Activated T-helper 9 cell treated with anti-CD3 and anti-CD28 coated beads, Interleukin-2, amount 50 U/mL, for 16 hours (primary cell): Measurements from ENCODE around the gene NPPB.

ENCODE experiments used
- DNase-seq: peaks from one replicate; pipeline ENCODE4 v3.0.0-alpha.2; 2020; ENCODE audit warnings: low read depth

NPPB gene

GRCh38 chr1:11880911-11881748 is 22.4 kb upstream of the NPPB start:
- DNase-seq = no peak

GRCh38 chr1:11880181-11880575 is 21.4 kb upstream of the NPPB start:
- DNase-seq = no peak

GRCh38 chr1:11879311-11880180 is 20.8 kb upstream of the NPPB start:
- no peak for DNase-seq

GRCh38 chr1:11878891-11879190 is 20.1 kb upstream of the NPPB start:
- DNase-seq = no peak

GRCh38 chr1:11878081-11878890 is 19.5 kb upstream of the NPPB start:
- DNase-seq = no peak

- no peak for DNase-seq
These were observed 18.3 kb upstream of the NPPB start for GRCh38 chr1:11877074-11877473.

DNA sequence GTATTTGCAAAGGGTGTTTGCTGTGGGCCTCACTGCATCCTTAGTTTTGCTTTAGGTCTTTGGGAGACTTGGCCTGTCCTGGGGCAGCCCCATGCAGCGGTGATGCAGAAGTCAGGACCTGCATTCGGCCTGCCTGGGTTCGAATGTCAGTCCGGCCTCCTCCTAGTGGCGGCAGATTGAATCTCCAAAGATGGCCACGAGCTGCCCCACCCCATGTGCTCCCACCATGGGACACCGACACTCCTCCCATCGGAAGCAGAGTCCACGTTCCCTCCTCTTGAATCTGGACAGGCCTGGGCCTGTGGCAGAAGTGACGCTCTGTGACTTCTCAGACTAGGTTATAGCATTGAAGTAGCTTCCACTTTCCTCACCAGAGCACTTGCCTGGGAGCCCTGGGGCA is 16.3 kb upstream of the NPPB start:
- no peak for DNase-seq

DNA sequence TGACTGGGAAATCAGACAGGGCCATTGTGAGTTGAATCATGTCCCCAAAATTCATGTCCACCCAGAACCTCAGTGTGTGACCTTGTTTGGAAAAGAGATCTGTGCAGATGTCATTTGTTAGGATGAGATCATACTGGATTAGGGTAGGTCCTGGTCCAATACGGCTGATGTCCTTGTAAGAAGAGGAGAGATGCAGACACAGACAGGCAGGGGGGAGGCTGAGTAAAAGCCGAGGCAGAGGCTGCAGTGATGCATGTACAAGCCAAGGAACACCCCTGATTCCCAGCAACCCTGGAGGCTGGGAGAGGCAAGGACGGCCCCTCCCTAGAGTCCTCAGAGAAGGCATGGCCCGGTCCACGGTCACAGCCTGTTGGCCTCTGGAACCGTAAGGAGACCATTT is 15.9 kb upstream of the NPPB start:
- DNase-seq = no peak

GRCh38 chr1:11874258-11874562 is 15.5 kb upstream of the NPPB start:
- DNase-seq = no peak

DNA sequence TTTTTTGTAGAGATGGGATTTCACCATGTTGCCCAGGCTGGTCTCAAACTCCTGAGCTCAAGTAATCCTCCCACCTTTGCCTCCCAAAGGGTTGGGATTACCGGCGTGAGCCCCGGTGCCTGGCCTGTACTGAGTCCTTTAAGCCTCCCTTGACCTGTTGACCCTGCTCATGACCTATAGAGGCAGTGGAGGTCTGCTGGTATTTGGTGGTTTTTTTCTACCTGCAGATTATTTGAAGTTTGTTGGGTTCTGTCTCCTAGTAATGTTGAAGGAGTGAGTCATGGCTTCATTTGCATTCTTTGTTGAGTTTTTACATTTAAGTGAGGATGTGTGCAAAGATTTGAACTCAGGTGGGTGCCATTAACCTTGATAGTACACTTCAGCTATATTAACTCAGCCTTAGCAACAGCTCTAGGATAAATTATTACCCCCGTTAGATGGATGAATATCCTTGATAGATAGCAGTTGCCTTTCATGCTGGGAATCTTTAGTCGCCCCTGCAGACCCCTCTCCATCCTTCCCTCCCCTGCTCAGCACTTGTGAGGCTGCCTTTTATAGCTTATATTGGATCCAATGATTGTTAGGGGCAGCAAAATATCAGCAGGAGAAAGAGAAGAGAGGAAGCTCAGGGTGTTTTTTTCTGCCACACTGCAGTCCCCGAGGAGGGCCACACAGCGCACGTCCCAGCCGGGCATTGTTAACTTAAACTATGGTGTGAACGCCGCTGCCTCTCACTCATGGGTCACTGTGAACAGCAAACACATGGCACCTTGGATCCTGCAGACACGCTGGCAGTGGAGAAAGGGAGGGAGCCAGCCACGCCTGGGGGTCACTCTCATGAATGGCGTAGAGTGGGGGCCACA is 14.9 kb upstream of the NPPB start:
- DNase-seq = no peak

DNA sequence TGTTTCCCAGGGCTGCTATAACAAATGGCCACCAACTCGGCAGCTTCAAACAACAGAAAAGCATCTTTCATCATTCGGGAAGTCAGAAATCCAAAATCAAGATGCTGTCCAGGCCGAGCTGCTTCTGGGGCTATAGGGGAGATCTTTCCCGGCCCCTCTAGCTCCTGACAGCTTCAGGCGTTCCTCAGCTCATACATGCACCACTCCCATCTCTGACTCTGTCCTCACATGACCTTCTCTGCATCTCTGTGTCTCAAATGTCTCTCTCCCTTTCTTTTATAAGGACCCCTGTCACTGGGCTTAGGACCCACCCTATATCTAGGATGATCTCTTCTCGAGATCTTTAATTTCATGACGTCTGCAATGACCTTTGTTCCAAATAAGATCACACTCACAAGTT is 13.8 kb upstream of the NPPB start:
- no peak for DNase-seq

- DNase-seq = no peak
These were observed 11.0 kb upstream of the NPPB start for GRCh38 chr1:11869650-11870207.

DNA sequence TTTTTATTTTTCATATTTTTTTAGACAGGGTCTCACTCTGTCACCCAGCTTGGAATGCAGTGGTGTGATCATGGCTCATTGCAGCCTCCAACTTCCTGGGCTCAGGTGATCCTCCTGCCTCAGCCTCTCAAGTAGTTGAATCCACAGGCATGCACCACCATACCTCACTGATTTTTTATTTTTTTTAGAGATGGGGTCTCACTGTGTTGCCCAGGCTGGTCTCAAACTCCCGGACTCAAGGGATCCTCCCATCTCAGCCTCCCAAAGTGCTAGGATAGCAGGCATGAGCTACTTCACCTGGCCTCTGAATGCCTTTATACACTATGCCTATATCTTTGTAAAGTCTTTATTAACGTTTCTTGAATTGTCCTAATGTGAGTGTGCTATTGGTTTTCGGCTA is 10.4 kb upstream of the NPPB start:
- no peak for DNase-seq

- DNase-seq = no peak
These were observed 9.7 kb upstream of the NPPB start for GRCh38 chr1:11868331-11868980.

DNA sequence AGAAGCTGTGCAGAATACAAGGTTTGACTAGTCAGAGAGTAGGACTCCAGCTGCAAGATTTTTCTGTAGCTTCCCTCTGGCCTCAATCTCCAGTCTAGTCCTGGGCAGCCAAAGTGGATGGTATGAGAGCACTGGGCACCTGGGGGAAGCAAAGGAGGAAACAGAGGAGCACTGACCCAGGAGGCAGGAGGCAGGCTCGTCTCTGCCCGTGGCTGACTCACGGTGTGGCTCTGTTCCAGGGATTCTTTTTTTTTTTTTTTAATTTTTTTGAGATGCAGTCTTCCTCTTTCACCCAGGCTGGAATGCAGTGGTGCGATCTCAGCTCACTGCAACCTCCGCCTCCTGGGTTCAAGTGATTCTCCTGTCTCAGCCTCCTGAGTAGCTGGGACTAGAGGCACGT is 4.1 kb upstream of the NPPB start:
- DNase-seq = no peak

DNA sequence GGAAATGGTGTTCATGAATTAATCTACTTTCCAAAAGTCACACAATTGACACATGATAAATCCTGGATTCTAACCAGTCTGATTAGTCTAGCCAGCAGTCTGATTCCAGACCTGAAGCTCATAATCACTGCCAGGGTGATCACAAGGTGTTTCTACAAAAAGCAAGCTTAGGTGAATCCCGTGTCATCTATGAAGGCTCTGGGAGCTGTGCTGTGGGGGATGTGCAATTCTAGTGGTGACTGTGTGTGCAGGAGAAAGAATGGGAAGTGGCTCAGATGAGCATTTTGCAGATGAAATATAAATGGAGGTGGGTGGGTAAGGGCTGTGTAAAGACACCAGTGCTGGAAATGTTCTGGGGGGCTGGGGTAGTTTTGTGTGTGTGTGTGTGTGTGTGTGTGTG is 1.8 kb upstream of the NPPB start:
- no peak for DNase-seq

DNA sequence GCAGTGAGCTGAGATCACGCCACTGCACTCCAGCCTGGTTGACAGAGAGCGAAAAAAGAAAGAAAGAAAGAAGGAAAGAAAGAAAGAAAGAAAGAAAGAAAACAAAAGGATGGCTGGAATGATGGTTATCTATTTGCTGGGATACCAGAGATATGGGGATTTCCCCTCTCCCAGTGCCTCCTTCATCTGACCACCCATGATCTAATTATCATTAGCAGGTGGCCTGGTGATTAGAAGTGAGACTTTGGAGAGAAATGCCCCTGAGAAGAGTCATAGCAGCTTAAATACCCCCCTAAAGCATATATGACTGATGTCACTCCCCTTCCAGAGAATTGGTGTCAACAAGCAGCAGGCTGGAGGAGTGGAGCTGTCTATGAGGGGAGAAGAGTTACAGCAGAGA is 1.3 kb upstream of the NPPB start:
- no peak for DNase-seq

DNA sequence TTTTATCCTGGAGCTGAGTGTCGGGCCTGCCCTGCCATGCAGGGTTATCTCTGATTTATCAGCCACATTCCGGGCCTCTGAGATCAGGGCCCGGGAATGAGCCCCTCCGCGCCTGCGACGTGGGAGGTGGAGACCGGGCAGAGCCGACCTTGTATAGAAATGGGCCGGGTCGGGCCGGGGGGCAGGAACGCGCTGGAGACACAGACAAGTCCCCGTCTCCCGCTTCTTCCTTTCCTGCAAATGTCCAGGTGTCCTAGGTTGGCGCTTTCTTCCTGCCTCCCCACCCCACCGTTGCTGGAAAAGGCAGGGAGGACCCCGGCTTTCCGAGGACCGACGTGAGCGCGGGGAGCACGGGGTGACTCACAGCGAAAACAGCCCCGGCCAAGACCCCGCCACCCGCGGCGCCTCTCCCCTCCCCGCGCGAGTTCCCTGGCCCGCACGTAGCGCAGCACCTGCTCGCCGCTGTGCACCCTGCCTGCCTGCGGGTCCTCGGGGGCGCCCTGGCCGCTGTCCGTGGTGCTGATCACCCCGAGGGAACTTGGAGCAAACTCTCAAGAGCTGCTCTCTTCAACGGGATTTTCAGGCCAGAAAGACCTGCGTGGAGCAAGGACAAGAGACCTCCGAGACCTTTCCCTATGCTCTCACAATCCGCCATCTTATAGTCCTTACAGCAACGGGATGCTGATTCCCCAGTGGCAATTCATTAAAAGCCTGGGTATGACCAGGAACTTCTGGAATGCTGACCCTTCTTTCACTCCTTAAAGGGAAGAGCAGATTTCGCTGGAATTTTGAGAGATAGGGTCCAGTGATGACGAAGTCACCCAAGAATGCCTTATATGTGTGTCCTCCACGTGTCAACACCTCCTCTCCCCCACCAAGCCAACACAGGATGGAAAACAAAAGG is 475 bp upstream of the NPPB start:
- peak; percentile 46 for DNase-seq

DNA sequence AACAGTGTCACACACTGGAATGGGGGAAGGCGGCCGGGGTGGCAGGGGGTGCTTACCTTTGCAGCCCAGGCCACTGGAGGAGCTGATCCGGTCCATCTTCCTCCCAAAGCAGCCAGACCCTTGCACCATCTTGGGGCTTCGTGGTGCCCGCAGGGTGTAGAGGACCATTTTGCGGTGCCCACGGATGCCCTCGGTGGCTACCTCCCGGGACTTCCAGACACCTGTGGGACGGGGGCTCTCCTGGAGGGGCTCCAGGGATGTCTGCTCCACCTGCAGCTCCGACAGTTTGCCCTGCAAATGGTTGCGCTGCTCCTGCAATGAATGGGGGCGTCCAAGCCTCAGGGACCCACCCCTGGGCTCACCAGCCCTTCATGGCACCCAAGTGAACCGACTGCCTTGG is 587 bp downstream of the NPPB start:
- DNase-seq = no peak
